DLD1 (cell line): Measurements from ENCODE around the gene MAML2.

Experiments used
- in situ Hi-C: cut with HindIII; loops from 2 replicates; pipeline ENCODE4 v1.10.0; 2017; ENCODE audit warnings: low sequenced_read_pairs

Gene MAML2

DNA sequence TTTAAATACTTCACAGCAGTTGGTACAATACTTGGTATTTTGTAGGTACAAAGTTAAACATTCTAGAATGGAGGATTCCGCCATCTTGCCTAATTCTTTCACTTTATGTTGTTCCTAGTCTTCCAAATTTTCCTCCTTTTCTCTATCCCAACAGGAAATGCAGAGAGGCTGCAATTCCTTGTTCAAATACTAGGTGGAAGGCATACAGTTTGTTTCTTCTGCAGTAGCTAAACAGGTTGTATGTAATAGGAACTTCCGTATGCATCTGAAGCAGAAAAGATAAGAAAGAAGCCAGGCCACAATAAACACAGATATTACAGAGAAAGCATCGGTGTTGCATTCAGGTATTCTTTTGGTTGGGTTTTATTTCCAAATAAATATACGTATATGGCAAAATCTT, 232.7 kb downstream of the MAML2 start:
- in situ Hi-C loops: no loop called here

DNA sequence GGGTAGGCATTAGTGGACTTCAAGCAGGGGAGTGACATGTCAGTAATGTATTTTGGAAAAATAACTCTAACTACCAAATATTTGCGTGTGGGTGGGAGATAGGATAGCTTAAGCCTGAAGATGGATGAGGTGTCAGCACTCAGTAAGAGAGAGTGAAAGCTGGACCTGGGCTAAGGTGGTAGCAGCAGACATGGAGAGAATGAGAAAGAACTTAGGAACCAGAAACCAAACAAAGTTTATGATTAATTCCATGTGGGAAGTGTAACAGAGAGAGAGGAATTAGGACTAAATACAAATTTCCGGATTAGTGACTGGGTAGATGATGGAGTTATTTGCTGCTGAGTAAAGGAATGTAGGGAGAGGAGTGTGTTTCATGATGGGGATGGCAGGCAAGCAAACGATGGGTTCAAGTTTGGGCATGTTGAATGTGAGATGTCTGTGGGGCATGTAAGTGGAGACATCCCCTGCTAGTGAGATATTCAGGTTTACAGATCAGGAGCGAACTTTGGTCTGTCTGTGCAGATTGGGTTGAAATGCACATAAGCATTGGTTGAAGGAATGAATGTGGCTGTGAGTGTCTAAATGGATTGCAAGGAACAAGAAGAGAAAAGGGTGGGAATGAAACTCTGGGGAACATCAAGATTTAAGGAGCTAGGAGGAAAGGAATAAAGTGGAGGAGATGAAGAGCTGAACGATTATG, 233.5 kb downstream of the MAML2 start:
- in situ Hi-C loops: loop anchor here (10.0 kb wide), 1 partner anchor 205 kb away; no protein-coding TSS in a partner anchor

DNA sequence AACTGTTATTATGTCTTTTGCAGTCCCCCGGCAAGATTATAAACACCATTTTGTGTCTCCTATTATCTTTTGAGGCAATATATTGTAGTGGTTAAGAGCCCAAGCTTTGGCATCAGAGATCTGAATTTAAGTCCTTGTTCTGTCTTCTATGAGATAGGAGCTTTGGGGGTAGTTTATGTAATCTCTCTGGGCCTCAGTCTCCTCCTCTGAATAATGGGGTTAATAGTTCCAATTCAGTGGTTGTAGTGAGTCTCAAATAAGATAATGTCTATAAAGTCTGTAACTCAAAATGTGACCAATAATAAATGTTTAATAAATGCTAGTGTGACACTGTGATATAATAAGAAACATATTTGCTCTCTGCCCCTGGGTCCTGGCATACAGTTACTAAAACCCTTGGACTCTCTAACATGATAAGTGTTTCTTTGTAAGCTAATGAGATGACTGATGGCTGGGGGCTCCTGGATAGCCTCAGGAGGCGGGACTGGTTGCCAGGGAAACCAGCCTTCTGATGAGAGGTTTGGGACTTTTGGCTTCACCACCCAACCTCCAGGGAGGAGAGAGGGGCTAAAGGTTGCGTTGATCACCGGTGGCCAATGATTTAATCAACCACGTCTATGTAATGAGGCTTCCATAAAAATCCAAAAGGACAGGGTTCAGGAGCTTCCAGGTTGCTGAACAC, 235.7 kb downstream of the MAML2 start:
- in situ Hi-C loops: loop anchor here (10.0 kb wide), 1 partner anchor 208 kb away; no protein-coding TSS in a partner anchor

DNA sequence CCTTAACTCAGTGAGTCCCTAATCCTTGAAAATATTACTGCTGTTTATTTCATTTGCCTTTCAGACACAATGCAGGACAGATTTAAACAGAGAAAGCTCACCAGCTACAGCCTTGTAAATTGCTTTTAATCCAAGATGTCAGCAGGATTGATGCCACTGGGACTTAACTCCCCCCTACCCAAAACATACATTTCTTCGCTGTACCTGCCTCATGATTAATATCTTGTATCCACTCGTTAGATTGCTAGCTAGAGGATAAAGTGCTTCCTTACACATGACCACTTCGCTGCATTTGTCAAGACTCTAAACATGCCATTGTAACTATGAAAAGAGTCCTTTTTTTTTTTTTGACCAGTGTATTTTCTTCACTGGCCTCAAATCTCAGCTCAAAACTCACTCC, 236.3 kb downstream of the MAML2 start:
- in situ Hi-C loops: loop anchor here (10.0 kb wide), 1 partner anchor 208 kb away; no protein-coding TSS in a partner anchor

DNA sequence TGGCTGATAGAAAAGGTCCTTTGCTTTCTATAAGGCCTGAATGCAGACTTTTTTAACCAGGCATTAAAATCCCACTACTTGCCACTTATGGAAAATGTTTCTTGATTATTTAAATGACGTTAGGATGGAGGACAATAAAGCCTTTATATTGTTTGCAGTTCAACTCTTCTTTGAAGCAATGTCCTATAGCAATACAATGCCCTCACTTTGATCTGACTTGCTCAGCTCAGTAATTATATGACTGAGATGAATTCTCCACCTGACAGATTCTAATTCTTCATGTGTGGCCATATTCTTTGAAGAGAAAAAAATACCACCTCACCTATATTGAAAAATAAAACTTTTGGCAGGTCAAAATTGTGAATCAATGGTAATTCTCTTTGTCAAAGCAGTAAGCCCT, 237.1 kb downstream of the MAML2 start:
- in situ Hi-C loops: loop anchor here (10.0 kb wide), 1 partner anchor 209 kb away; no protein-coding TSS in a partner anchor

DNA sequence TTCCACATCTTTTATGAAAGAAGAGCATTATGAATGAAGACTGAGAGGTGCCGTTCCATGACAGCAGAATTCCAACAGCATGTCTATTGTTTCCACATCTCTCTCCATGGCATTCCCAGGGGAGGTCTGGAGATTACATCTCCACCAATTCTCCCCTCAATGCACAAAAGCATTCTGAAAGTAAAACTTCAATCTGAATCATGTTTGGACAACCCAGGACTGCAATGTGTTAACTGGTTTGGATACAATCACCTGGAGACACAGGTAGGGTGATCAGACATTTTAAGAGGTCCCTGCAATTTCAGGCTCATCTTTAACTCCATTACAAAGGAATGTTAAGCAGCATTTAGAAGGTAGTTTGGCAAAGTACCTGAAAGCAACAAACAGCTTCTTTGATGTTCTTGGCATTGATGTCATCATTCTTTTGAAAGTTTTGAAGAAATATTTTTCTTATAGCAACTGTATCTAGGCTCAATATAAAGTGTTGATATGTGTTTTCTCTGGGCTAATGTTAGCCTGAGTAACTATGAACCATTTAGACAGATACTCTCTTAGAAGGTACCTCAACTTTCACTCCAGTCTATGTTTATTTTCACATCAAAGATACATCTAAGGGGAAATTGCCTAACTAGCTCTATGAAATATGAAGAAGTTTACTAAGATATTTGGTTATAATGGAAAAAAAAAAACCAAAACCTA, 237.6 kb downstream of the MAML2 start:
- in situ Hi-C loops: loop anchor here (10.0 kb wide), 1 partner anchor 209 kb away; no protein-coding TSS in a partner anchor

DNA sequence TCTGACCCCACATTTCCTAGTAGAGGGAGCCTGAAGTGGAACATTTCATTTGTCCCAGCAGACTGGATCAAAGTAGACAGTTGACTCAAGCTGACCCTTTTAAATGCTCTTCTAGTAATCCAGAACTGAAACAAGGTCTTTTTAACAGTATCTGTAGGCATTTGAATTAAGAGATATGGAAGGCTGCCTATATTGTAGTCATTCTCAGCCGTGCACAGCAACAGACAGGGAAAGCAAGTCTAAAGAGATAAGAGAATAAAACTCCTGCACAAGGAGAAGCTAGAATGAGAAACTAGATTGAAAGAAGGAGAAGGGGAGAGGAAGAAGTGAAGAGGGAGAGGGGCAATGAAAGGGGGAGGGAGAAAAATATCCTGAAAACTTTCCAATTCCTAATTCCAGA, 238.5 kb downstream of the MAML2 start:
- in situ Hi-C loops: loop anchor here (10.0 kb wide), 1 partner anchor 210 kb away; no protein-coding TSS in a partner anchor

DNA sequence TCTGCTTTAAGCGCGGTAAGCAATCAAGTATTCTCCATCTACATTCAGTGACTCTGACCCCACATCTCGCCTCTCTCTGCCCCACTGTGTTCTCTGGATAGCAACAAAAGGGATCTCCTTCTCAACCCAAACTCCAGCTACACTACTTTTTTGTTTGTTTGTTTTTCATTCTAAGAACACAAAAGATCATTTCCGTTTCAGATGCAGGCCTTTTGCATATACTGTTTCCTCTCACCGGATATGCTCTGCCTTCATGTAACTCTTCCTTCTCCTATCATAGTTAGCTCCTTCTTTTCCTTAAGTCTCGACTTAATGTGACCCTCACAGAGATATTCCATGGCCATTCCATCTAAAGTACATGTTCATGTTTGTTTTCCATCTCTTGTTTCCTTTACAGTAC, 239.3 kb downstream of the MAML2 start:
- in situ Hi-C loops: loop anchor here (10.0 kb wide), 1 partner anchor 211 kb away; no protein-coding TSS in a partner anchor

DNA sequence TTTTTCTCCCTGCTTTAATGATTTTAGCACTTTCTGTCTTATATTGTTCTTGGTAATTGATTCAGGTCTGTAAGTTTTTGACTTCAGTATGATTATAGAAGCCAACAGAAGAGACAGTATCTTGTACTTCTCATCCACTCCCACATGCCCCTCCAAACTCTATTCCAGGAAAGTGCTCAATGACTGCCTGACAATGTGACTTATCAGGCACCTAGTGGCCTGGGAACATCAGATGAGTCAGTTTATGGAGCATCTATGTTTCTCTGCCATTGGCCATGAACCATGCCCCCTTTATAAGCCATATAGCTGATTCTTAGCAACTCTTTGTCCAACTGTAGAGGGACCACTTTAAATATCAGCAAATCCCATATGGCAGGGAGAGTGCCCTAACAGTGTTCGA, 239.9 kb downstream of the MAML2 start:
- in situ Hi-C loops: loop anchor here (10.0 kb wide), 1 partner anchor 212 kb away; no protein-coding TSS in a partner anchor

DNA sequence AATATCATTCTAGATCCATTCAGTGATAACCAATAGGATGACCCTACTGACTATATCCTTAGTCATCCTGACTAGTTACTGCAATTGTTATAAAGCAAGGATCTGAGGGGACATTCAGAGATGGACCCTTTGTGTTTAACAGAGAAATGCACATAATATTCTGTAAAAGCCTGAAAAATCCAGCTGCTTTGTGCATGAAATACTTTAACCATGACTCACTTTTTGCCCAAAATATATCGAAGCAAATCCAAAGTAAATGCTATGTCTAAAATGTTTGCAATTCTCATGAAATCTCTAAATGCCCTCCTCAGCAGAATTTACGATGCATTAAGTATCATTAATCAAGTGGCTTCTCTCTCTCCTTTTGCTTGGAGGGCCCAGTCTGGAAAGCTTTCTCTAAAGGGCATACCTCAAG, 240.3 kb downstream of the MAML2 start:
- in situ Hi-C loops: loop anchor here (10.0 kb wide), 1 partner anchor 212 kb away; no protein-coding TSS in a partner anchor

DNA sequence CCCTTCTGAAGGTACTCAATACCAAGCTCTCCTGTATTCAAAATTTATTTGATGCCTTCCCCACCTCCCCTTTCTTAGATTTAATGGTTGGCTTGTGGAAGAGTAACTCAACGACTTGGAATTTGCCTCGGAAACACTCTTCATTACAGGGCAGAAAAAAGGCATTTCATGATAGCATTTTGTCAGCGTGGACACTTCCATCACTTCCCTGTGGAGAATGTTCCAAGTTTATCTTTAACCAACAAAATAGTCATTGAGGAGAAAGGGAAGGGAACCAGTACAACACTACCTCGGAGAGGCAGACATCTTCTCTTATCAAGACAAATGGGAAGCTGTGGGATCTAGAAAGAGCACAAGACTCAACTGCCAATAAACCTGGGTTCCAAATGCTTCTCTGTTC, 241.8 kb downstream of the MAML2 start:
- in situ Hi-C loops: loop anchor here (10.0 kb wide), 1 partner anchor 214 kb away; no protein-coding TSS in a partner anchor

DNA sequence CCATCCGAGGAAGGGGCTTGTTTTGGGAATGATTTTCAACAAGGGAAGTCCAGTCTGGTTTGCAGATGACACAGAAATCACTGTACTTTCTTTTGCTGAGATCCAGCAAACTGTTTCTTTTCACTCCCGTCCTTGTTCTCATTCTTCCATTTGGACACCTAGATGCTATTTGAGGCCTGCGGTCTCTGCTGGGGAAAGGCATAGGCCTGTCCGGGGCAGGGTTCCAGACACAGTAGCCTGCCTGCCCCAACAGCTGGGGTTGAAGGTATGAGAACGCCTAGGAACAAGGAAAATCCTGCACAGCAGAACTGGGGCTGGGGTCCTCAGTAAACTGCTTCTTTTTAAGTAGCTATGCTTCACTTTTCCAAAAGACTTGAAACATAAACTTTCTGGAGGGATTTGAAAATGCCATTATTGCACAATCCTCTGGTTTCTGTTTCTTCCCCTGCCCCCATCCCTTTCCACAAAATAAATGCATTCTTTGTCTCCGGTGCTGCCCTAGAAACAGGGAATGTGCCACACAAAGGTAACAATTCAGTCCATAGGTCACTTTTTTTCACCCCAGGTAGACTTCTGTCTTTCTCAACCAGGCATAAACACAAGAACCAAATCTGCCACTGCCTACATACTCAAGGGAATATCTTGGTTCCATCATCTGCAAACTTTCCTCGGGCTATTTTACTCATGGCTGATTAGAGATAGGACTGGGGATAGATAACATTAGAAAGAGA, 244.3 kb downstream of the MAML2 start:
- in situ Hi-C loops: no loop called here

DNA sequence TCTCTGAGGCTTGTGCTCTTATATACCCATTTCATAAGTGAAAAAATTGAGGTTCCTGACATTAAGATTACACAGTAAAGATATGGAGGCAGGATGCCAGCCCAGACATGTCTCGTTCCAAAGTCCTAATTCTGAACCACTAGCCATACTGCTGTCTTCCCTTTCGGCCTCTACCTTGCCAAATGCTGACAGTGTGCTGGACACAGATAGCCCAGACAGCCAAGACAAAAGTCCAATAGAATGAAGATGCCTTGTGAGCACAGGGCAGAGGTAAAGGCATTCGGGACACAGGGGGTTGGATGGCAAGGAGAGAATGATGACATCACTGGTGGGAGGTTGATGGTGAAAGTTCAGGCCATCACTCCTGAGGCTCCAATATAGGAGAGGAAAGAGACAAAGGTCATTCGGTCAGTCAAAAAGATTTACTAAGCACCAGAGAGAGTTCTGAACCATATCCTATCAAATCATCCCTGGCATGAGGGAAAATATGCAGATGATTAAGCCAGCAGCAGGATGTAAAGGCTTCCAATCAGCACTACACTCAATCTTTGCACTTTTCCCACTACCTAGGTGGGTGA, 245.1 kb downstream of the MAML2 start:
- in situ Hi-C loops: no loop called here

DNA sequence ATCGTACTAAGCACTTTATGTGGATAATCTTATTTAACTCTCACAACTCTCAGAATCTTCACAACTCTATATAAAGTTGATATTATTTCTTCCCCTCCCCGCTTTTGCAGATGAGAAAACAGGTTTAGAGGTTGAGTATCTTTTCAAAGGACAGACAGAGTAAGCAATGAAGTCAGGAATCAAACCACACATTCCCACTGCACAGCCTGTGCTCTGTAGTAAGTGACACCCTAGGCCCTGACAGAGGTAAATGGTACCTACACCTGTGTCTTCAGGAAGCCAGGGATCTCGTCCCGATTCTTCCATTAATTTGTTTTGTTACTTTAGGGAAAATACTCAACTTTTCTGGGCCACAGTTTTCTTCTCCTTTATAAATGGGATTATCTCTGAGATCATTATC, 246.6 kb downstream of the MAML2 start:
- in situ Hi-C loops: no loop called here

DNA sequence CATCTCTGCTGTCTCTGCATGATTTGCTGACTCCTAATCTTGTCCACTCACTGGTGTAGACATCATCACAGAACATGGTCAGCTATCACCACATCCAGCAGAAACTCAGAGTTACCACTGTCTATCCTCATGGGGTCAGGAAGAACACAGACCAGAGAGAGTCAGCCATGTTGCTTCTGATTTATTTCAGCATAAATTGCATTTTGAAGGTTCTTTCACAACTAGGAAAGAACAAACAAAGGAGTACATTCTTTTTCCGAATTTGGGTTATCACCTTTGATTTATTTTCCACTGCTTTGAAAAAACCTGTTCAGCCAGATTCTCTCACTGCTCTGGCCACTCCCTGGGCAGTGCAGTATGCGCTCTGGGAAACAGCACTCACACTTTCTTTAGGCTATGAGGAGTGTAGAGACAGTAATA, 247.1 kb downstream of the MAML2 start:
- in situ Hi-C loops: no loop called here

DNA sequence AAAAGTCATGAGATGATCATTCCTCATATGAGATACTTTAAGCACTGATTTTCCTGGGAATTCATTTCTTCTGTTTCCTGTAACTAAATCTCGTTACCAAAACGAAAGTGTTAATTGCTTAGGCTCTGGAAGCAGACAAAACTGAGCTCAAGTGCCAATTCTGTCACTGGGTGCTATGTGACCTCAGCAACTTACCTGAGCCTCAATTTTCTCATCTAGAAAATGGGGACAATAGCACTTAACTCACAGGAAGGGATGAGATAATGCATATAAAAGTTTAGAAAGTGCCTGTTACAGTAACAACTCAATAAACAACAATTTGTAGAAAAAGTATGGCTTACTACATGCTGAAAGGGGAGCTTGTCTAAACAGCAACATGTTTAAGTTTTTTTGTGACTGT, 248.8 kb downstream of the MAML2 start:
- in situ Hi-C loops: no loop called here

DNA sequence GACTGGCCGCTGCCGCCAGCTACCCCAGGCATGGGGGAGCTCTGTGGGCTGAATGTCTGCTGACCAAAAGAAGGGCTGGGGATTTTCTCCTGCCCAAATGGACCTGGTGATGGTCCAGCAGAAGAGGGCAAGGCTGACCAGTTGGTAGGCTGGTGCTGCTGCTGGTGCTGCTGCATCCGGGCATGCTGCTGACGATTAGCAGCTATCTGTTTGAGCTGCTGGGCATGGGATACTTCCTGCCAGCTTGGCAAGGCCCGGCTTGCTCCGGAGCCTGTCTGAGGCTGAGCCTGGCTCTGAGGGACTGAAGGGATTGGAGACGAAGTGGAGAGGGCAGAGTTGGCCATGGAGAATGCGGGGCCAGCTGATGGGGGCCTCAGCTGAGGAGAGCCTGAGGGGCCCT, 250.5 kb downstream of the MAML2 start:
- in situ Hi-C loops: no loop called here

DNA sequence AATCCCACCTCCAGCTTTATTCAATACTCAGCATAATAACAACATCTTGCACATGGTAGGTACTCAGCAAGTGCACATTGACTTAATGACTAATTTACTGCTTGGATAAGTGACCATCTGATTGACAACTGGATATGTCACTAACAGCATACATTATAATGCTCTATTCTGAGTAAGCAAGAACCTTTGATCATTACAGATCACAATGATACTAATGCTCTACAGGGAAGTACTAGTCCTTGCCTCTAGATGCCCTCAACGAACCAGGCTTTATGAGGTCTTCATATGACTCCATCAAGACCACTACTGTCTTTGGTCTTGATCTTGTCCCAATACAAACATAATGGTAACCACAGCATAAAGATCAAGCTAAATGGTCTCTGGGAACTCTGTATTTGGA, 251.5 kb downstream of the MAML2 start:
- in situ Hi-C loops: no loop called here

DNA sequence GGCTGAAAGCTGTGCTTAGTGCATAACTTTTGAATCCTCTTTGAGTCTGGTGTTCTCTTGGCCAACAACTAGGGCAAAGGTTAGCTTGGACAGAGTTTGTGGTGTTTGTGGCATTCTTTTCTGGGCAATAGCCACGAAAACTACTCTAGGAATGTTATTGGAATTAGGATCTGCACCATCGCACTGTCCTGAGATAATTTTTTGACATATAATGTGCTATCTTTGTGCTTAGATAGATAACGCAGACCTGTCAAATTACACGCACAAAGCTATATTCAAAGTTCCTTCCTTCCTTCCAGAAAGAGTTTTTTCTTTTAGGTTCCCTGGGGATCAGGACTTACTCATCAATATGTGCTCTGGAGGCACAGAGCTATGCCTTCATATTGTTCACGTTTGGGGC, 252.3 kb downstream of the MAML2 start:
- in situ Hi-C loops: no loop called here

DNA sequence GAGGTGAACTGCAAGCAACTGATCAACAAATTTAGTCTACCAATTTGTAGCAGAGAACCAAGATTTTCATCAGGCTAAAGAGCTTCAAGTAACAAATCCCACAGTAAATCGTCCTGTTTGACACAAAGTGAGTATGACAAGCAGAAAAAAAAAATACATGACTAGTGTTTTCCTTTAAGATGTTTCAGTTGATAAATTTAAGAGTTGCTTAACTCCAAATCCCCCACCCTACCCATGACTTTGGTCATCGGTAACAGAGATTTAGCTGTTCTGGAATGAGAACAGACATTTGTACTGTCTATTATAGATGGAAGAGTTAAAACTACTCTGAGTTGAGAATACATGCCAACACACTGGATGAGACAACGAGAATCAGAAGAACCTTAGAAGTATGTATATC, 254.1 kb downstream of the MAML2 start:
- in situ Hi-C loops: loop anchor here (5.0 kb wide), 1 partner anchor 48 kb away; no protein-coding TSS in a partner anchor
